WTC11 (cell line): ENCODE results near the gene EZR.

Source experiments
- ATF3 ChIP-seq: sonication (generic); formaldehyde crosslinking; conservative IDR thresholded peaks from 2 replicates; pipeline ENCODE4 v1.8.1; 2022; ENCODE audit warnings: mild to moderate bottlenecking, missing genetic modification reagents
- ATF6 ChIP-seq: sonication (generic); formaldehyde crosslinking; IDR thresholded peaks from 2 replicates; pipeline ENCODE4 v1.8.1; 2023; ENCODE audit warnings: mild to moderate bottlenecking, missing genetic modification reagents
- CBFB ChIP-seq: sonication (generic); formaldehyde crosslinking; IDR thresholded peaks from 2 replicates; pipeline ENCODE4 v1.8.1; 2022; ENCODE audit warnings: mild to moderate bottlenecking, low read depth, missing genetic modification reagents
- CTCF ChIP-seq: fragments of 200-600 bp; IDR thresholded peaks from 2 replicates; pipeline ENCODE4 v1.8.0; 2022; ENCODE audit warnings: antibody characterized with exemption
- HMGXB4 ChIP-seq: sonication (generic); formaldehyde crosslinking; IDR thresholded peaks from 2 replicates; pipeline ENCODE4 v1.8.1; 2023; ENCODE audit warnings: mild to moderate bottlenecking, moderate library complexity, missing genetic modification reagents
- JUN ChIP-seq: sonication (generic); formaldehyde crosslinking; IDR thresholded peaks from 2 replicates; pipeline ENCODE4 v1.8.0; 2023; ENCODE audit warnings: mild to moderate bottlenecking, missing genetic modification reagents
- MAX ChIP-seq: sonication (generic); formaldehyde crosslinking; IDR thresholded peaks from 2 replicates; pipeline ENCODE4 v1.8.0; 2022; ENCODE audit warnings: mild to moderate bottlenecking, missing genetic modification reagents
- ZNF317 ChIP-seq: sonication (generic); formaldehyde crosslinking; IDR thresholded peaks from 2 replicates; pipeline ENCODE4 v1.8.1; 2023; ENCODE audit warnings: low read depth, mild to moderate bottlenecking, moderate library complexity, missing genetic modification reagents, borderline replicate concordance
- ZNF416 ChIP-seq: fragments of 250-450 bp; sonication (Bioruptor Pico); IDR thresholded peaks from 2 replicates; pipeline ENCODE4 v1.9.0; 2021; ENCODE audit warnings: mild to moderate bottlenecking, inconsistent platforms
- ZNF512 ChIP-seq: sonication (generic); formaldehyde crosslinking; IDR thresholded peaks from 2 replicates; pipeline ENCODE4 v1.8.1; 2022; ENCODE audit warnings: missing genetic modification reagents, borderline replicate concordance
- TF ChIP-seq, protein P1 (sequence below): sonication (generic); formaldehyde crosslinking; IDR thresholded peaks from 2 replicates; pipeline ENCODE4 v1.8.1; 2022; ENCODE audit warnings: low read depth, missing genetic modification reagents, borderline replicate concordance
- TF ChIP-seq, protein P2 (sequence below): sonication (generic); formaldehyde crosslinking; IDR thresholded peaks from 2 replicates; pipeline ENCODE4 v1.8.0; 2022; ENCODE audit warnings: mild to moderate bottlenecking, missing genetic modification reagents

DNA sequence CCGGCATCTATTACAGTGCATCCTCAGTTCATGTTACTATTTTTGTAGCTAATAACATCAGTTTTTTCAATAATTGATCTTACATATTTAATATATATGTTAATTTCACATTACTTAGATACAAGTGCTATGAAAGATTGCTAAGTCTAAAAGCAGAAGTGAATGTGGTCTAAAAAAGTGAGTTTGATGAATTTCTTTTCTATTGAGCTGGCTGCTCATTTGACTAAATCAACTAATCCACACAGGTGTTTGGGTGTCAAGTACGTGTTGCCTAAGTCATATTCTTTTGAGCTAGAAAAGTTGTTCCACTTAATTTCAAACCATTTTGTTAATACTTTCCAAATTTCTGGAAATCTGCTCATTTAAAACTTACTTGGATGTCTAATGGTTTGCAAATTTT, 46.6 kb upstream of the EZR start:
- no peak for TF ChIP-seq CTCF
- TF ChIP-seq ZNF512 (CRISPR knock-in tag): no peak
- TF ChIP-seq ATF3 (CRISPR knock-in tag): no peak
- TF ChIP-seq MAX (CRISPR knock-in tag): no peak
- TF ChIP-seq ATF6 (CRISPR knock-in tag): no peak
- no peak for TF ChIP-seq ZNF317 (CRISPR knock-in tag)
- TF ChIP-seq, protein P1, sequence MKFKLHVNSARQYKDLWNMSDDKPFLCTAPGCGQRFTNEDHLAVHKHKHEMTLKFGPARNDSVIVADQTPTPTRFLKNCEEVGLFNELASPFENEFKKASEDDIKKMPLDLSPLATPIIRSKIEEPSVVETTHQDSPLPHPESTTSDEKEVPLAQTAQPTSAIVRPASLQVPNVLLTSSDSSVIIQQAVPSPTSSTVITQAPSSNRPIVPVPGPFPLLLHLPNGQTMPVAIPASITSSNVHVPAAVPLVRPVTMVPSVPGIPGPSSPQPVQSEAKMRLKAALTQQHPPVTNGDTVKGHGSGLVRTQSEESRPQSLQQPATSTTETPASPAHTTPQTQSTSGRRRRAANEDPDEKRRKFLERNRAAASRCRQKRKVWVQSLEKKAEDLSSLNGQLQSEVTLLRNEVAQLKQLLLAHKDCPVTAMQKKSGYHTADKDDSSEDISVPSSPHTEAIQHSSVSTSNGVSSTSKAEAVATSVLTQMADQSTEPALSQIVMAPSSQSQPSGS (CRISPR knock-in tag): no peak
- no peak for TF ChIP-seq JUN (CRISPR knock-in tag)
- TF ChIP-seq CBFB (CRISPR knock-in tag): no peak
- TF ChIP-seq HMGXB4 (CRISPR knock-in tag): no peak
- TF ChIP-seq, protein P2, sequence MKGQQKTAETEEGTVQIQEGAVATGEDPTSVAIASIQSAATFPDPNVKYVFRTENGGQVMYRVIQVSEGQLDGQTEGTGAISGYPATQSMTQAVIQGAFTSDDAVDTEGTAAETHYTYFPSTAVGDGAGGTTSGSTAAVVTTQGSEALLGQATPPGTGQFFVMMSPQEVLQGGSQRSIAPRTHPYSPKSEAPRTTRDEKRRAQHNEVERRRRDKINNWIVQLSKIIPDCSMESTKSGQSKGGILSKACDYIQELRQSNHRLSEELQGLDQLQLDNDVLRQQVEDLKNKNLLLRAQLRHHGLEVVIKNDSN (CRISPR knock-in tag): no peak
- no peak for TF ChIP-seq ZNF416
